ENCODE results near the gene REV1.
"Not testable (repeated sequence)": the region's sequence is repeated elsewhere in the genome, so short reads cannot be mapped to it uniquely, and the experiment has no call there.

REV1 gene

GRCh38 chr2:99356853-99357252 is 133.0 kb downstream of the REV1 start:
- TF ChIP-seq CTCF (IDR thresholded peaks at IDR 0.05; ENCODE audit: borderline replicate concordance, insufficient read depth, low read depth, low read length): no peak
- no peak overlapping the region for H3K4me3 ChIP-seq (ENCODE audit: low read depth, low read length)

DNA sequence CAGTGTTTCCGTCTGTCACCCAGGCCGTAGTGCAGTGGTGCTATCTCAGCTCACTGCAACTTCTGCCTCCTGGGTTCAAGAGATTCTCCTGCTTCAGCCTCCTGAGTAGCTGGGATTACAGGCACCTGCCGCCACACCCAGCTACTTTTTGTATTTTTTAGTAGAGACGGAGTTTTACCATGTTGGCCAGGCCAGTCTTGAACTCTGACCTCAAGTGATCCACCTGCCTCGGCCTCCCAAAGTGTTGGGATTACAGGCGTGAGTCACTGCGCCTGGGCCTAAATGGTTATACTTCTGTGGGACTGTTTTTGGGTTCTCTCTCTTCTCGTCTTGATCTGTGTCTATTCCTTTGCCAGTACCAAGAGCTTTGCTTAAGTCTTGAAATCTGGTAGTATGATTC is 135.0 kb downstream of the REV1 start:
- H3K4me3 ChIP-seq (ENCODE audit: low read depth, low read length): not testable (repeated sequence)

- H3K4me3 ChIP-seq (ENCODE audit: low read depth, low read length): no peak overlapping the region
- no peak for TF ChIP-seq CTCF (IDR thresholded peaks at IDR 0.05; ENCODE audit: borderline replicate concordance, insufficient read depth, low read depth, low read length)
These were observed 135.7 kb downstream of the REV1 start for GRCh38 chr2:99354070-99354469.

All from GM12875 (cell line).